ENCODE data around the gene FADS2.

Gene FADS2

DNA sequence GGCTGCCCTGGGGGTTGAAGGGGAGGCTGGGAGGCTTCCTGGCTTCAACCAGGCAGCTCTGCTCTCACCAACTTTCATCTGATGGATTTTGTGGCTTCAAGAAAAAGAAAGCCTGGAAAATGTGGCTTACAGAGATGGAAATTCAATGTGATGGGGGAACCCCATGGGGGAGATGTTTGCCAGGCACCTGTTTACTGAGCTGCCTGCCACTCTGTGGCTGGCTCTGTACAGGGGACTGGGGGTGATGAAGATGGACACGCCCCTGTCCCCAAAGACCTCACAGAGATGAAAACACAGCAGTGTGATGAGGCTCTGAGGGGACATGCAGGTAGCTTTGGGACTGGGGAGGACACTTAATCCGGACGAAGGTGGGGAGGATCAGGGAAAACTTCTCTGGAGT is 45.8 kb upstream of the FADS2 start:
- no peaks in the 10 kb centered on the region for H3F3A ChIP-seq (ENCODE audit: control insufficient read depth, insufficient read depth)
- H3K27ac ChIP-seq (ENCODE audit: low read depth, low read length): no peak overlapping the region
- H4K20me1 ChIP-seq (ENCODE audit: control insufficient read depth, insufficient read depth, low read depth, low read length): 0 out of 2 replicates have a peak, but pooled peaks cover 5% of the 10 kb centered on the region
- TF ChIP-seq, protein P1, sequence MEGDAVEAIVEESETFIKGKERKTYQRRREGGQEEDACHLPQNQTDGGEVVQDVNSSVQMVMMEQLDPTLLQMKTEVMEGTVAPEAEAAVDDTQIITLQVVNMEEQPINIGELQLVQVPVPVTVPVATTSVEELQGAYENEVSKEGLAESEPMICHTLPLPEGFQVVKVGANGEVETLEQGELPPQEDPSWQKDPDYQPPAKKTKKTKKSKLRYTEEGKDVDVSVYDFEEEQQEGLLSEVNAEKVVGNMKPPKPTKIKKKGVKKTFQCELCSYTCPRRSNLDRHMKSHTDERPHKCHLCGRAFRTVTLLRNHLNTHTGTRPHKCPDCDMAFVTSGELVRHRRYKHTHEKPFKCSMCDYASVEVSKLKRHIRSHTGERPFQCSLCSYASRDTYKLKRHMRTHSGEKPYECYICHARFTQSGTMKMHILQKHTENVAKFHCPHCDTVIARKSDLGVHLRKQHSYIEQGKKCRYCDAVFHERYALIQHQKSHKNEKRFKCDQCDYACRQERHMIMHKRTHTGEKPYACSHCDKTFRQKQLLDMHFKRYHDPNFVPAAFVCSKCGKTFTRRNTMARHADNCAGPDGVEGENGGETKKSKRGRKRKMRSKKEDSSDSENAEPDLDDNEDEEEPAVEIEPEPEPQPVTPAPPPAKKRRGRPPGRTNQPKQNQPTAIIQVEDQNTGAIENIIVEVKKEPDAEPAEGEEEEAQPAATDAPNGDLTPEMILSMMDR (IDR thresholded peaks at IDR 0.05; ENCODE audit: low read depth, low read length, poor library complexity, severe bottlenecking): no peak
- TF ChIP-seq EZH2phosphoT487 (IDR thresholded peaks at IDR 0.05; ENCODE audit: borderline replicate concordance, low read length): no peak
- H3K9me2 ChIP-seq (replicated peaks; ENCODE audit: control insufficient read depth, low read length): no peaks in the 10 kb centered on the region
- peaks cover 11% of the 10 kb centered on the region; the same call in 1 of the 2 replicates for H3K4me1 ChIP-seq (ENCODE audit: control insufficient read depth, low read length)
- no peaks in the 10 kb centered on the region for H3K79me2 ChIP-seq (ENCODE audit: control insufficient read depth, low read length)
- H3K36me3 ChIP-seq (ENCODE audit: control insufficient read depth, low read length): peaks cover 17% of the 10 kb centered on the region
- no peak overlapping the region for H3K4me3 ChIP-seq (ENCODE audit: low read length)
- no peaks in the 10 kb centered on the region for H3K9me3 ChIP-seq (ENCODE audit: control insufficient read depth, insufficient read depth, low read length)
- no peak overlapping the region for H3K4me2 ChIP-seq (ENCODE audit: low read length)
- peaks cover 11% of the 10 kb centered on the region for H3K27me3 ChIP-seq (ENCODE audit: control insufficient read depth, low read length)

DNA sequence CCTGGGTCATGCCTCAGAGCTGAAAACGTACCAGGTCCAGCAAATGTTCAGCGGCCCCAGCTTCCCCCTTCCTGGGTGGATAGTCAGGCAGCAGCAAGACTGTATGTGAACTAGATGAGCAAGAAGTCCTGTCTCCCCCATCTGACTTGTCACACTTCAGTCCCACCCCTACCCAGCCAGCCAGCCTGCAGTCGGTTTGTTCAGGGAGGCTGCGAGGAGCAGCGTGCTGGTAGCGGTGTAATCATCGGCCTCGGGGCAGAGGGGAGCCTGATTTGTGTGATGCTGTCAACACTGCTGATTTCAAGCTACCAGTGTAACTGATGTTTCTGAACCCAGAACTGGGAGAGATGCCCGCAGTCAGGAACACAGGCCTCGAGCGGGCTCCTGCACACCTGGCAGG is 45.3 kb upstream of the FADS2 start:
- H3K27ac ChIP-seq (ENCODE audit: low read depth, low read length): no peak overlapping the region
- H3K9me3 ChIP-seq (ENCODE audit: control insufficient read depth, insufficient read depth, low read length): no peaks in the 10 kb centered on the region
- H3K36me3 ChIP-seq (ENCODE audit: control insufficient read depth, low read length): peaks cover 23% of the 10 kb centered on the region
- no peaks in the 10 kb centered on the region for H3F3A ChIP-seq (ENCODE audit: control insufficient read depth, insufficient read depth)
- no peak overlapping the region for H3K4me3 ChIP-seq (ENCODE audit: low read length)
- H3K4me1 ChIP-seq (ENCODE audit: control insufficient read depth, low read length): peaks cover 6% of the 10 kb centered on the region; the same call in 1 of the 2 replicates
- no peak for TF ChIP-seq EZH2phosphoT487 (IDR thresholded peaks at IDR 0.05; ENCODE audit: borderline replicate concordance, low read length)
- TF ChIP-seq, protein P1 (IDR thresholded peaks at IDR 0.05; ENCODE audit: low read depth, low read length, poor library complexity, severe bottlenecking): no peak
- 0 out of 2 replicates have a peak, but pooled peaks cover 5% of the 10 kb centered on the region for H4K20me1 ChIP-seq (ENCODE audit: control insufficient read depth, insufficient read depth, low read depth, low read length)
- peaks cover 11% of the 10 kb centered on the region for H3K27me3 ChIP-seq (ENCODE audit: control insufficient read depth, low read length)
- no peaks in the 10 kb centered on the region for H3K79me2 ChIP-seq (ENCODE audit: control insufficient read depth, low read length)
- H3K9me2 ChIP-seq (replicated peaks; ENCODE audit: control insufficient read depth, low read length): no peaks in the 10 kb centered on the region
- no peak overlapping the region for H3K4me2 ChIP-seq (ENCODE audit: low read length)

DNA sequence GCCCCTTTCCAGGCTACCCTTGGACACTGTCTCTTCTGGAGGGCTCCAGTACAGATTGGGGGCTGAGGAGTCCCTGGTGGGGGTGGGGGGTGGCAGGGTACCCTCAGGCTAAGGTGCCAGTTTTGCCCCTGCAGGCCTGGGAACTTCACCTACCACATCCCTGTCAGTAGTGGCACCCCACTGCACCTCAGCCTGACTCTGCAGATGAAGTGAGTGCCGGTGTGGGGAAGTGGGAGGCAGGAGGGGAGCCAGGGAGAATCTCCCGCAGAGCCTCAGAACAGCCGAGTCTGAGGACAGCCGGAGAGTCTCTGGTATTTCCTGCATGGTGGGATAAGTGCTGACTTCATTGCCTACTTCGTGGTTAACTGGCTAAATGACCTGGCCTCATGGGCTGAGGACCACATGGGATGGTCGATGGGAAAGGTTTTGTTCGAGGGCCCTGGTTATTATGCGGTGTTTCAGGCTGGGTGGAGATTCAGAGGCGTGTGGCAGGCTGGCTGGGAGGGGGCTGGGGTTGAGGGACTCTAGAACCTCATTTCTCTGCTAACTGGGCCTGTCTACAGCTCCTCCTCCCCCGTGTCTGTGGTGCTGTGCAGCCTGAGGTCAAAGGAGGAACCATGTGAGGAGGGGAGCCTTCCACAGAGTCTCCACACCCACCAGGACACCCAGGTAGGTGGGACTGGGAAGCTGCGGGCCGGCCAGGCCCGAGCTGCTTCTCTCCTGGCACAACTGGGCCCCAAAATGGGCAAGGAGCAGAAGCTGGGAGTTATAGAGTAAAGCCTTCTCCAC is 44.2 kb upstream of the FADS2 start:
- H3K9me2 ChIP-seq (replicated peaks; ENCODE audit: control insufficient read depth, low read length): no peaks in the 10 kb centered on the region
- H4K20me1 ChIP-seq (ENCODE audit: control insufficient read depth, insufficient read depth, low read depth, low read length): 0 out of 2 replicates have a peak, but pooled peaks cover 5% of the 10 kb centered on the region
- peaks cover 3% of the 10 kb centered on the region; the same call in 1 of the 2 replicates for H3K27me3 ChIP-seq (ENCODE audit: control insufficient read depth, low read length)
- H3F3A ChIP-seq (ENCODE audit: control insufficient read depth, insufficient read depth): no peaks in the 10 kb centered on the region
- TF ChIP-seq EZH2phosphoT487 (IDR thresholded peaks at IDR 0.05; ENCODE audit: borderline replicate concordance, low read length): no peak
- TF ChIP-seq, protein P1 (IDR thresholded peaks at IDR 0.05; ENCODE audit: low read depth, low read length, poor library complexity, severe bottlenecking): no peak
- peaks cover 6% of the 10 kb centered on the region; the same call in 1 of the 2 replicates for H3K4me1 ChIP-seq (ENCODE audit: control insufficient read depth, low read length)
- no peak overlapping the region for H3K27ac ChIP-seq (ENCODE audit: low read depth, low read length)
- H3K9me3 ChIP-seq (ENCODE audit: control insufficient read depth, insufficient read depth, low read length): no peaks in the 10 kb centered on the region
- no peaks in the 10 kb centered on the region for H3K79me2 ChIP-seq (ENCODE audit: control insufficient read depth, low read length)
- H3K4me3 ChIP-seq (ENCODE audit: low read length): no peak overlapping the region
- no peak overlapping the region for H3K4me2 ChIP-seq (ENCODE audit: low read length)
- peaks cover 31% of the 10 kb centered on the region for H3K36me3 ChIP-seq (ENCODE audit: control insufficient read depth, low read length)
